Mucosa of descending colon (tissue), 3 donors: ENCODE data around the gene SNX3. TPM values are rescaled to one million over a fixed set of nuclear protein-coding genes. Genes with fewer than 3 reads are reported as not detected.

Source experiments
- ATAC-seq: fragments of 200-7000 bp; cut with Tn5 transposase; one replicate; pipeline ENCODE4 v1.9.1; 2020; ENCODE audit warnings: mild to moderate bottlenecking, moderate library complexity
- DNase-seq, 3 donors: peaks; one replicate each; pipeline ENCODE4 v3.0.0-alpha.2; 2020
- H3K36me3 ChIP-seq: fragments of 200-600 bp; one replicate; pipeline ENCODE4 v1.8.0; 2021; ENCODE audit warnings: low read depth, mild to moderate bottlenecking
- H3K4me1 ChIP-seq: fragments of 200-600 bp; one replicate; pipeline ENCODE4 v1.8.0; 2021; ENCODE audit warnings: low read depth, mild to moderate bottlenecking
- H3K4me3 ChIP-seq: fragments of 200-600 bp; one replicate; pipeline ENCODE4 v1.8.0; 2021; ENCODE audit warnings: mild to moderate bottlenecking
- H3K9me3 ChIP-seq: fragments of 200-600 bp; one replicate; pipeline ENCODE4 v1.8.0; 2021; ENCODE audit warnings: mild to moderate bottlenecking
- CTCF ChIP-seq: fragments of 200-600 bp; IDR thresholded peaks from one replicate; pipeline ENCODE4 v1.8.0; 2022; ENCODE audit warnings: antibody characterized with exemption, mild to moderate bottlenecking
- intact Hi-C, 2 donors: fragments of 100-400 bp; cut with DNase I in 1 of 2; cut with micrococcal nuclease in 1 of 2; formaldehyde crosslinking; loops; one replicate each; pipeline versions ENCODE4 v1.11.0 to v1.11.1; 2022; cut with DNase I, micrococcal nuclease
- total RNA-seq, 3 donors: library from RNA; stranded (reverse); fragmentation: NEBNext Ultra II Directional in 2 of 3; extraction: Animal tissue kit (Norgen Biotek cat#: 25700) in 2 of 3; gene quantifications; one replicate each; pipeline versions ENCODE4 v1.2.1 to v1.2.4, GENCODE V29; 2021 to 2023
- donor health status: DM: no; HTN: no; CAD: no; lungs with moderate emphysema.
- donor health status: DM: no; HTN: no; CAD: no.
- donor health status: DM: no; HTN: yes; CAD: no.

Gene SNX3
- total RNA-seq, 3 donors from 2014 or later, result 97.8 to 139 (median 103) TPM

- no peak for TF ChIP-seq CTCF
- no peaks in the 10 kb centered on the region for H3K36me3 ChIP-seq
- H3K4me3 ChIP-seq, result no peak overlapping the region
- DNase-seq (peak in 1 of 3 donors; percentile 31), ATAC-seq (peak; percentile 90)
- no peaks in the 10 kb centered on the region for H3K4me1 ChIP-seq
- H3K9me3 ChIP-seq, result no peaks in the 10 kb centered on the region
- intact Hi-C loops, result no loop called here
Measured at GRCh38 chr6:108186226-108186625, 74.6 kb downstream of the SNX3 start.

GRCh38 chr6:108180776-108181175, 80.1 kb downstream of the SNX3 start:
- Histone ChIP-seq H3K9me3 (no peaks in the 10 kb centered on the region), H3K4me3 (no peak overlapping the region), H3K36me3 (no peaks in the 10 kb centered on the region), H3K4me1 (peaks cover 8% of the 10 kb centered on the region)
- no peak for DNase-seq
- TF ChIP-seq CTCF, result no peak
- intact Hi-C loops, result no loop called here
- no peak for ATAC-seq

GRCh38 chr6:108180266-108180665, 80.6 kb downstream of the SNX3 start:
- Histone ChIP-seq H3K4me1 (peaks cover 13% of the 10 kb centered on the region), H3K36me3 (no peaks in the 10 kb centered on the region), H3K9me3 (no peaks in the 10 kb centered on the region), H3K4me3 (no peak overlapping the region)
- intact Hi-C loops, result no loop called here
- DNase-seq (no peak), ATAC-seq (no peak)
- TF ChIP-seq CTCF, result no peak

GRCh38 chr6:108179741-108180140, 81.1 kb downstream of the SNX3 start:
- TF ChIP-seq CTCF, result no peak
- Histone ChIP-seq H3K9me3 (no peaks in the 10 kb centered on the region), H3K4me1 (peaks cover 14% of the 10 kb centered on the region), H3K4me3 (no peak overlapping the region), H3K36me3 (no peaks in the 10 kb centered on the region)
- no peak for DNase-seq
- intact Hi-C loops, result no loop called here
- no peak for ATAC-seq

- DNase-seq (no peak), ATAC-seq (peak; percentile 26)
- intact Hi-C loops, result no loop called here
Measured at GRCh38 chr6:108176281-108177089, 84.4 kb downstream of the SNX3 start.

More at GRCh38 chr6:108176281-108177089, 84.4 kb downstream of the SNX3 start:
- TF ChIP-seq CTCF, result no peak
- H3K9me3 ChIP-seq, result no peaks in the 10 kb centered on the region
- H3K4me3 ChIP-seq, result no peak overlapping the region
- peaks cover 14% of the 10 kb centered on the region for H3K4me1 ChIP-seq
- no peaks in the 10 kb centered on the region for H3K36me3 ChIP-seq
